NT2/D1 (cell line): Measurements from ENCODE around the gene RFLNA.

ENCODE experiments used
- SUZ12 ChIP-seq: IDR thresholded peaks from 2 replicates; pipeline ENCODE4 v1.6.1; 2011; ENCODE audit not compliant: insufficient read length, insufficient read depth; ENCODE audit errors: extremely low read depth
- ZNF274 ChIP-seq: IDR thresholded peaks from 2 replicates; pipeline ENCODE4 v1.6.1; 2011; ENCODE audit warnings: mild to moderate bottlenecking, low read depth, low read length

DNA sequence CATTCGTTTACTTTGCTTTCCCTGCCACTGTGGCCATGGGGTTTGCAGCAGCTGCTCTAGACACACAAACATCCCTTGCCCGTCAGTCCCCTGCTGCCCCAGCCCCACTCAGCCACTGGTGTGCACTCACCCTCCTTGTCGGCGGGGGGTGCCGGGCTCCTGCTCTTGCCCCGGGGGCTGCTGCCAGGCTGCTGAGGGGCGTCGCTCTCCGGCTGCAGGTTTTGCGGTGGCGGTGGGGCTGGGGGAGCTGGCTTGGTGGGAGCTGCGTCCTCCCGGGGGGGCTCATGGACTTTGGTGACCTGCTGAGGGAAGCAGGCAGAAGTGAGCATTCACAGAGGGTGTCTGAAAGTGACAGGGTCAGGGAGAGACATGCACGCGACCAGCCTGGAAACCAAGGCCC, 67.1 kb downstream of the RFLNA start:
- TF ChIP-seq SUZ12 (no peak), ZNF274 (no peak)
